Panc1 (cell line): Measurements from ENCODE around the gene CYP26B1. TPM values are rescaled to one million over a fixed set of nuclear protein-coding genes. Genes with fewer than 3 reads are reported as not detected.

ENCODE experiments used
- ATAC-seq: fragments of 200-7000 bp; cut with Tn5 transposase; 2 replicates; pipeline ENCODE4 v1.9.1; 2020; ENCODE audit warnings: mild to moderate bottlenecking, moderate library complexity
- BruUV-seq: library from RNA; stranded (reverse); fragments of 400-500 nt; replicated peaks from 2 replicates; lab custom pipeline; 2021; lab: Mats Ljungman, UMichigan
- CTCF ChIA-PET: fragments of 300-600 bp; sonication (Branson Sonifier 250); formaldehyde crosslinking; loops from one replicate; lab custom pipeline; 2022; ENCODE audit warnings: antibody characterized with exemption; lab: Charles Lee
- POLR2A ChIA-PET: fragments of 300-600 bp; sonication (Branson Sonifier 250); formaldehyde crosslinking; loops from one replicate; lab custom pipeline; 2022; ENCODE audit warnings: antibody characterized with exemption; lab: Charles Lee
- DNase-seq: peaks from one replicate; pipeline ENCODE4 v3.0.0-alpha.2; 2010; ENCODE audit warnings: low read depth, low spot score
- H3K27ac ChIP-seq: 2 replicates; pipeline ENCODE4 v1.5.1; 2011; ENCODE audit warnings: mild to moderate bottlenecking, low read length, inconsistent platforms
- H3K27me3 ChIP-seq: fragments of 200-500 bp; sonication (Bioruptor generic); 2 replicates; pipeline ENCODE4 v1.6.0; 2014; ENCODE audit warnings: low read length, inconsistent platforms; ENCODE audit not compliant: control insufficient read depth, insufficient read depth
- H3K36me3 ChIP-seq: fragments of 200-500 bp; sonication (Bioruptor generic); 2 replicates; pipeline ENCODE4 v1.5.1; 2014; ENCODE audit warnings: inconsistent platforms, mild to moderate bottlenecking, low read length, moderate library complexity; ENCODE audit not compliant: control insufficient read depth, insufficient read depth
- H3K4me1 ChIP-seq: 2 replicates; pipeline ENCODE4 v1.5.1; 2011; ENCODE audit warnings: inconsistent platforms, mild to moderate bottlenecking, low read length, moderate library complexity; ENCODE audit not compliant: control insufficient read depth, insufficient read depth
- H3K4me3 ChIP-seq, 2 experiments: 2 replicates each; pipeline ENCODE4 v1.5.1; 2011 to 2012; ENCODE audit warnings: low read depth in 2 of 2, low read length in 2 of 2, mild to moderate bottlenecking in 2 of 2, inconsistent platforms in 1 of 2, moderate library complexity in 1 of 2
- H3K9me3 ChIP-seq: fragments of 200-500 bp; sonication (Bioruptor generic); 2 replicates; pipeline ENCODE4 v1.5.1; 2014; ENCODE audit warnings: low read depth, mild to moderate bottlenecking, inconsistent platforms, low read length, moderate library complexity; ENCODE audit not compliant: control insufficient read depth, insufficient read depth
- CTCF ChIP-seq: fragments of 450-650 bp; IDR thresholded peaks from 2 replicates; pipeline ENCODE4 v1.5.1; 2017; ENCODE audit warnings: mild to moderate bottlenecking
- POLR2AphosphoS5 ChIP-seq: IDR thresholded peaks from 2 replicates; pipeline ENCODE4 v1.6.1; 2012; ENCODE audit warnings: mild to moderate bottlenecking, low read depth, low read length, moderate library complexity
- REST ChIP-seq, 2 experiments: IDR thresholded peaks; 2 replicates each; pipeline ENCODE4 v1.6.1; 2011 to 2012; ENCODE audit warnings: low read depth in 2 of 2, control low read depth in 1 of 2, low read length in 1 of 2, mild to moderate bottlenecking in 1 of 2, moderate library complexity in 1 of 2; ENCODE audit not compliant: insufficient read depth in 1 of 2
- SIN3A ChIP-seq: IDR thresholded peaks from 2 replicates; pipeline ENCODE4 v1.6.1; 2012; ENCODE audit warnings: low read depth, mild to moderate bottlenecking, low read length, moderate library complexity, borderline replicate concordance; ENCODE audit not compliant: insufficient read depth
- TCF7L2 ChIP-seq: IDR thresholded peaks from 2 replicates; pipeline ENCODE4 v1.6.1; 2011; ENCODE audit warnings: mild to moderate bottlenecking, low read depth, low read length, inconsistent platforms
- in situ Hi-C: cut with HindIII; loops from 2 replicates; pipeline ENCODE4 v1.10.0; 2016; ENCODE audit warnings: low sequenced_read_pairs, low pct_unique_long_range_greater_than_20kb
- intact Hi-C: fragments of 100-400 bp; cut with micrococcal nuclease; formaldehyde crosslinking; loops from one replicate; pipeline ENCODE4 v1.10.0; 2022; ENCODE audit not compliant: unreplicated experiment
- total RNA-seq: library from RNA; stranded (reverse); gene quantifications from one replicate; pipeline ENCODE4 v1.2.1, GENCODE V29; 2021; ENCODE audit not compliant: unreplicated experiment

CYP26B1 gene
- total RNA-seq, 1 experiment from 2014 or later, result 12.3 TPM

GRCh38 chr2:72083751-72084583 is 63.7 kb downstream of the CYP26B1 start:
- Histone ChIP-seq H3K4me3 (no peak overlapping the region), H3K27me3 (no peaks in the 10 kb centered on the region), H3K4me1 (no peaks in the 10 kb centered on the region), H3K27ac (no peak overlapping the region), H3K36me3 (no peaks in the 10 kb centered on the region), H3K9me3 (no peaks in the 10 kb centered on the region)
- ChIA-PET POLR2A (no interaction called here), CTCF (no interaction called here)
- no peak for ATAC-seq
- BruUV-seq, result no TSS peak
- in situ Hi-C loops (no loop called here), intact Hi-C loops (no loop called here)
- TF ChIP-seq POLR2AphosphoS5, result no peak
- TF ChIP-seq REST (IDR thresholded peaks at IDR 0.05; ENCODE audit: insufficient read depth in 1 of 2, low read depth in 2 of 2, low read length in 1 of 2), result no peak
- TF ChIP-seq CTCF, result no peak
- TF ChIP-seq SIN3A, result no peak
- no peak for TF ChIP-seq TCF7L2
- no peak for DNase-seq

GRCh38 chr2:72082887-72083286 is 64.8 kb downstream of the CYP26B1 start:
- H3K27ac ChIP-seq, result no peak overlapping the region
- no peak overlapping the region for H3K4me3 ChIP-seq
- CTCF ChIA-PET, result no interaction called here
- intact Hi-C loops, result no loop called here
- H3K36me3 ChIP-seq, result no peaks in the 10 kb centered on the region
- BruUV-seq, result no TSS peak
- no peaks in the 10 kb centered on the region for H3K27me3 ChIP-seq
- no peak for ATAC-seq
- in situ Hi-C loops, result no loop called here
- H3K4me1 ChIP-seq, result no peaks in the 10 kb centered on the region
- TF ChIP-seq CTCF, result no peak
- no peak for TF ChIP-seq REST (IDR thresholded peaks at IDR 0.05; ENCODE audit: insufficient read depth in 1 of 2, low read depth in 2 of 2, low read length in 1 of 2)
- no peak for TF ChIP-seq SIN3A
- no peak for TF ChIP-seq TCF7L2
- TF ChIP-seq POLR2AphosphoS5, result no peak
- DNase-seq, result no peak
- POLR2A ChIA-PET, result no interaction called here
- H3K9me3 ChIP-seq, result no peaks in the 10 kb centered on the region
